ENCODE data around the gene CST11.

CST11 gene

GRCh38 chr20:23419657-23419994 is 33.0 kb downstream of the CST11 start:
- Mint-ChIP-seq H3K4me1 (ENCODE audit: low read depth) (peaks cover 65% of the 10 kb centered on the region), H3K4me3 (peak overlapping the region; percentile 91), H3K27ac (peak overlapping the region; percentile 87), H3K27me3 (no peaks in the 10 kb centered on the region), H3K36me3 (ENCODE audit: low read depth) (no peaks in the 10 kb centered on the region), H3K9me3 (no peaks in the 10 kb centered on the region)

- H3K27ac Mint-ChIP-seq: no peak overlapping the region
- no peak overlapping the region for H3K4me3 Mint-ChIP-seq
- H3K27me3 Mint-ChIP-seq: no peaks in the 10 kb centered on the region
- H3K4me1 Mint-ChIP-seq (ENCODE audit: low read depth): peaks cover 67% of the 10 kb centered on the region
- no peaks in the 10 kb centered on the region for H3K9me3 Mint-ChIP-seq
- H3K36me3 Mint-ChIP-seq (ENCODE audit: low read depth): no peaks in the 10 kb centered on the region
Measured at GRCh38 chr20:23417861-23418260, 34.8 kb downstream of the CST11 start.

GRCh38 chr20:23415959-23416583 is 36.6 kb downstream of the CST11 start:
- Mint-ChIP-seq H3K4me3 (no peak overlapping the region), H3K27ac (no peak overlapping the region), H3K27me3 (no peaks in the 10 kb centered on the region), H3K4me1 (ENCODE audit: low read depth) (peaks cover 56% of the 10 kb centered on the region), H3K9me3 (no peaks in the 10 kb centered on the region), H3K36me3 (ENCODE audit: low read depth) (peaks cover 15% of the 10 kb centered on the region)

- Mint-ChIP-seq H3K27ac (no peak overlapping the region), H3K9me3 (no peaks in the 10 kb centered on the region), H3K4me1 (ENCODE audit: low read depth) (peaks cover 56% of the 10 kb centered on the region), H3K4me3 (no peak overlapping the region), H3K36me3 (ENCODE audit: low read depth) (peaks cover 16% of the 10 kb centered on the region), H3K27me3 (no peaks in the 10 kb centered on the region)
Measured at GRCh38 chr20:23415555-23415954, 37.1 kb downstream of the CST11 start.

DNA sequence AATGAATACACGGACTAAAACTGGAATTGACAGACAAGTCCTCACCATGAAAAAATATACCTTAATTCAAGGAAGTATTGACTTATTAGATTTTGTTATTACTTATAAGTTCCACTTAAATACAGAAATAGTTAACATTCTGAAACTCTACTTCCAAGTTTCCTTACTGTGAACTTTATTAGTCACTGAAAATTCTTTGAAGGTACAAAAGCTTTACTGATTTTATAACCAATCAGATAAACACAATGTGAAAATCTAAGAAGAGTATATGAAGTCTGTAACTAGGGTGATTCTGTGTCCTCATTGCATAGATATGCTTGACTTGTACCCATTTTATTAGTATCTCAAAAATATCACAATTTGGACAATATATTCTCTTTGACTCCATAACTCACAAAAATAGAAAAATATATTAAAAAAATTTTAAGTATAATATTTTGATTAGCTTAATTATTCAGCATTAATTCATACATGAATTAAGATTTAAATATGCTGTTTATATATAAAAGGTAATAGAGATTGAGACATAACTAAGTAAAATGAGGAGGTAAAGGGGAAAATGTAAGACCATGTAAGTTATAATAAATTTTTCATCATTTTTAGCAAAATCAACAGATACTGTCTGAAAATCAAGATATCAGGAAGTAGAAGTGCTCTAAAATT is 38.0 kb downstream of the CST11 start:
- Mint-ChIP-seq H3K36me3 (ENCODE audit: low read depth) (peaks cover 16% of the 10 kb centered on the region), H3K27ac (no peak overlapping the region), H3K4me3 (no peak overlapping the region), H3K4me1 (ENCODE audit: low read depth) (peaks cover 55% of the 10 kb centered on the region), H3K9me3 (no peaks in the 10 kb centered on the region), H3K27me3 (no peaks in the 10 kb centered on the region)

GRCh38 chr20:23413862-23414422 is 38.7 kb downstream of the CST11 start:
- Mint-ChIP-seq H3K4me1 (ENCODE audit: low read depth) (peaks cover 51% of the 10 kb centered on the region), H3K36me3 (ENCODE audit: low read depth) (peaks cover 16% of the 10 kb centered on the region), H3K27ac (no peak overlapping the region), H3K9me3 (no peaks in the 10 kb centered on the region), H3K4me3 (no peak overlapping the region), H3K27me3 (no peaks in the 10 kb centered on the region)

DNA sequence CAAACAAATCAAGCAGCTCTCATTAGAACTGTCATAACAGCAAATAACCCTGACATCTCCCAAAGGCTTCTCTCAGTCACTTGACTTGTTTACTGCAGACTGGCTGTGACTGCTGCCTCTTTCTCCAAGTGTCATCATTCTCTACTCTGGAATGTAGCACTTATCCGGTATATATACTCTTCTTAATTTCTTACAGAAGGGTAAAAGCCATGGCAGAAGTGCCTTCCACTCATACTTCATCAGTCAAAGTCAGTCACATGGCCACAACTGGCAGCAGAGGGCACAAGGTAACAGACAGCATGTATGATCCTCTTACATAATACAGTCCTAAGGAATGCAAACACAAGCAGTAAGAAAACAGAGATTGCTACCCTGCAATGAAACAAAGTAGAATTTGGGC is 40.6 kb downstream of the CST11 start:
- H3K27me3 Mint-ChIP-seq: no peaks in the 10 kb centered on the region
- no peak overlapping the region for H3K27ac Mint-ChIP-seq
- peaks cover 26% of the 10 kb centered on the region for H3K36me3 Mint-ChIP-seq (ENCODE audit: low read depth)
- H3K4me1 Mint-ChIP-seq (ENCODE audit: low read depth): peaks cover 55% of the 10 kb centered on the region
- no peaks in the 10 kb centered on the region for H3K9me3 Mint-ChIP-seq
- H3K4me3 Mint-ChIP-seq: no peak overlapping the region

DNA sequence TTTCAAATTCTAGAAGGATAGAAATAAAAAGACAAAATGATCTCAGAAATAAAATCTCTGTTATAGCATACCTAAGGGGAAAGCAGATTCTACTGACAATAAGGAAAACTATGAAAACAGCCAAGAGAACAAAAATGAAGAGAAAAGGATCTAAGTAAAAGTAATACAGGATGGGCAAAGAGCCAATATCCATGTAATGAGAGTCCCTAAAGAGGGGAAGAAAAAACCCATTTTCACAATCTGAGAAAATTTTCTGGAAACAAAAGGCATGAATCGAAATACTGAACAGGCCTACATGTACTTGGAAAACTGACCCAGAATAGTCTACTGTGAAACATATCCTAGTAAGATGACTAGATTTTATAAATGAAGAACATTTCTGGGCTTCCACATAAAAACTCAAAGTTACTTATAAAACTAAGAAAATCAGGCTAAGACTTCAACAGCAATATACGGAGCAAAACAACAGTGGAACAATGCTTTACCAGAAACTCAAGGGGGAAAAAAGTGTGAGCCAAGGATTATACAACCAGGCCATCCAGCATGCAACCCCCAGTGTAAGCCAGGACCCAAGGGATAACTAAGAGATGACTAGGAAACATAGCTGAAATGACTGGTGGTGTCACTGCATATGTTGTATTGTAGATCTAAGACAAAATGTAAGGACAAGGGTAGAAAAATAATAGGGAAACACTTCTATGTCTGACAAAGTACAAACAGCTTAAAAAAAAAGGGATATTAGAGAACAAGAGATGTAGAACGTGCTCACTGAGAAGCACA is 41.6 kb downstream of the CST11 start:
- Mint-ChIP-seq H3K9me3 (no peaks in the 10 kb centered on the region), H3K27ac (no peak overlapping the region), H3K4me1 (ENCODE audit: low read depth) (peaks cover 53% of the 10 kb centered on the region), H3K36me3 (ENCODE audit: low read depth) (peaks cover 26% of the 10 kb centered on the region), H3K4me3 (no peak overlapping the region), H3K27me3 (no peaks in the 10 kb centered on the region)

GRCh38 chr20:23409800-23410199 is 42.9 kb downstream of the CST11 start:
- H3K27ac Mint-ChIP-seq: no peak overlapping the region
- H3K27me3 Mint-ChIP-seq: no peaks in the 10 kb centered on the region
- peaks cover 26% of the 10 kb centered on the region for H3K36me3 Mint-ChIP-seq (ENCODE audit: low read depth)
- no peaks in the 10 kb centered on the region for H3K9me3 Mint-ChIP-seq
- H3K4me3 Mint-ChIP-seq: no peak overlapping the region
- peaks cover 46% of the 10 kb centered on the region for H3K4me1 Mint-ChIP-seq (ENCODE audit: low read depth)

- no peak overlapping the region for H3K27ac Mint-ChIP-seq
Measured at GRCh38 chr20:23408957-23409356, 43.7 kb downstream of the CST11 start.

GRCh38 chr20:23407781-23408464 is 44.8 kb downstream of the CST11 start:
- Mint-ChIP-seq H3K27ac (peak overlapping the region; percentile 63), H3K4me3 (no peak overlapping the region)

More at GRCh38 chr20:23408957-23409356, 43.7 kb downstream of the CST11 start:
- H3K9me3 Mint-ChIP-seq: no peaks in the 10 kb centered on the region
- no peak overlapping the region for H3K4me3 Mint-ChIP-seq
- H3K36me3 Mint-ChIP-seq (ENCODE audit: low read depth): peaks cover 26% of the 10 kb centered on the region
- H3K4me1 Mint-ChIP-seq (ENCODE audit: low read depth): peaks cover 46% of the 10 kb centered on the region
- no peaks in the 10 kb centered on the region for H3K27me3 Mint-ChIP-seq

GRCh38 chr20:23406880-23407279 is 45.8 kb downstream of the CST11 start:
- Mint-ChIP-seq H3K27ac (no peak overlapping the region), H3K36me3 (ENCODE audit: low read depth) (peaks cover 29% of the 10 kb centered on the region), H3K4me1 (ENCODE audit: low read depth) (peaks cover 44% of the 10 kb centered on the region), H3K27me3 (no peaks in the 10 kb centered on the region), H3K9me3 (no peaks in the 10 kb centered on the region), H3K4me3 (no peak overlapping the region)

More at GRCh38 chr20:23407781-23408464, 44.8 kb downstream of the CST11 start:
- H3K36me3 Mint-ChIP-seq (ENCODE audit: low read depth): peaks cover 28% of the 10 kb centered on the region
- no peaks in the 10 kb centered on the region for H3K27me3 Mint-ChIP-seq
- H3K9me3 Mint-ChIP-seq: no peaks in the 10 kb centered on the region
- H3K4me1 Mint-ChIP-seq (ENCODE audit: low read depth): peaks cover 39% of the 10 kb centered on the region

DNA sequence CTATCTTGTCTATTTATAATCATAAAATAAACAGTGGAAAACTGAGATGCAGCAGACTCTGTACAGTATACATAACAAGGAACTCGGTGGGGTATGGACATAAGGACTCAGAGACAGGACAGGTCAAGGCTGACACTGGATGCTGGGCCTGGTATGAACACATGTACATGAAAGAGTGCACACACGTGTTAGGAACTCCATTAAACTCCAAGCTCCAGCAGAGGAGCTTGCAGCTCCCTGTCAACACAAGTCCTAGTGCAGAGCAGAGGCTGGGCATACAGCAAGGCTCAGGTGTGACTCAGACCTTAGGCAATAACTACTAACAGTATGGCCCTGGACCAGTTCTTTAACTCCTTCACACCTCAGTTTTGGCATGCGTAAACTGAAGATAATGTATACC is 48.5 kb downstream of the CST11 start:
- no peak overlapping the region for H3K4me3 Mint-ChIP-seq
- H3K27ac Mint-ChIP-seq: no peak overlapping the region
- no peaks in the 10 kb centered on the region for H3K27me3 Mint-ChIP-seq
- peaks cover 33% of the 10 kb centered on the region for H3K36me3 Mint-ChIP-seq (ENCODE audit: low read depth)
- peaks cover 63% of the 10 kb centered on the region for H3K4me1 Mint-ChIP-seq (ENCODE audit: low read depth)
- H3K9me3 Mint-ChIP-seq: no peaks in the 10 kb centered on the region

DNA sequence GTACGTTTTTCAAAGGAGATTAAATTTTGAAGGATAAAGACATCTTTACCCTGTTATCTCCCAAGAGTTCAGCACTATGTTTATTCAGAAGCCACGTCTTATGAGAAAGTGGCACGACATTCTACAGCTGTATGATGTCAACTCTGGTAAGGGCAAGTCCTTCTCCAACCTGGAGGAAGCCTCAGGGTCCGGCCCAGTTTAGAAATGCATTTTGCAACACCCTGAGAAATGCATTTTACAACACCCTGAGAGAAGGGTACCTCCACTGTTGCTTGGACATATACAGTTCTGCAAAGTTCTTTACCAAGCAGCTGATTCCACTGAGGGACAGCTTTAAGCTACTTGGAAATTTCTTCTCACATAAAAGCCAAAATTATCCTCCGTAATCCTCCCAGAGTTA is 48.9 kb downstream of the CST11 start:
- Mint-ChIP-seq H3K27me3 (no peaks in the 10 kb centered on the region), H3K4me3 (no peak overlapping the region), H3K36me3 (ENCODE audit: low read depth) (peaks cover 33% of the 10 kb centered on the region), H3K9me3 (no peaks in the 10 kb centered on the region), H3K4me1 (ENCODE audit: low read depth) (peaks cover 63% of the 10 kb centered on the region), H3K27ac (no peak overlapping the region)

GRCh38 chr20:23401051-23401450 is 51.6 kb downstream of the CST11 start:
- Mint-ChIP-seq H3K9me3 (no peaks in the 10 kb centered on the region), H3K4me1 (ENCODE audit: low read depth) (peaks cover 49% of the 10 kb centered on the region)

More at GRCh38 chr20:23401051-23401450, 51.6 kb downstream of the CST11 start:
- Mint-ChIP-seq H3K4me3 (no peak overlapping the region), H3K36me3 (ENCODE audit: low read depth) (peaks cover 33% of the 10 kb centered on the region), H3K27me3 (no peaks in the 10 kb centered on the region), H3K27ac (no peak overlapping the region)

Measured in stimulated activated naive CD8-positive, alpha-beta T cell treated with anti-CD3 and anti-CD28 coated beads, Interleukin-15, Interleukin-2, amounts not matched to agents 100 ng/mL and 50 ng/mL, for 24 hours (primary cell).